Measurements from ENCODE around the gene SH3RF2. TPM values are rescaled to one million over a fixed set of nuclear protein-coding genes. Genes with fewer than 3 reads are reported as not detected.

The SH3RF2 gene
- total RNA-seq, 1 donor, result under 0.01 TPM

DNA sequence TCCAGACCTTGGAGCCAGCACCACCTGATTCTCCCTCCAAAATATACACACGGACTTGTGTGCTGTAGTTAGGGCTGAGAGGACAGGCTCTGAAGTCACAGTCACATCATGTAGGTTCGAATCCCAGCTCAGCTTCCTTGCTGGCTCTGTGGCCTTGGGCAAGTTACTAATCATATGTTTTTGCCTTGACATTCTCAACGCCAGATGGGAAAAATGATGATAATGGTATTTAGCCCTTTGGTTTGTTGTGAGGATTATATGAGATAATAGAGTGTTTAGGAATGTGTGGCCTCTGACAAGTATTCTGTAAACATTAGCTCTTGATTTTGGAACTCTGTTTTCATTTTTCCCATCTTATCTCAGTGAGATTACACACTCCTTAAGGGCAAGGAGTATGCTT, 96.5 kb downstream of the SH3RF2 start:
- DNase-seq (ENCODE audit: low read depth in 2 of 3, low spot score in 2 of 3), result no peak

DNA sequence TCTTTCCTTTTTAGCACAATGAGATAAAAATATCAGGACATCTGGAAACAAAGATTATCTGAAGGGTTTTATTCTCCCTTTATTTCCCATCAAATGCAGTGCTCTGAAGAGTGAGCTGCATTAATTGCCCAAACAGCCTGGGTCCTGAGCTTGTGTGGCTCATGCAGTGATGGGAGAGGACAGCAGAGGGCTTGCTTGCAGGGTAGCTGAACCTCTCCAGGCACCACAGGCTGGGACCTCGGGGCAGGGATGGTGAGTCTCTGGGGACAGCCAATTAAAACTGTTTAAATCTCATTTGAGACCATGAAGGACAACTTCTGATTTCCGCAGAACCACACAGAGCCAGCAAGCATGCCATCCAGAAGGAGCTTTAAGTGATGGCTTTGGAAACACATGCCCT, 97.7 kb downstream of the SH3RF2 start:
- DNase-seq (ENCODE audit: low read depth in 2 of 3, low spot score in 2 of 3), result no peak

DNA sequence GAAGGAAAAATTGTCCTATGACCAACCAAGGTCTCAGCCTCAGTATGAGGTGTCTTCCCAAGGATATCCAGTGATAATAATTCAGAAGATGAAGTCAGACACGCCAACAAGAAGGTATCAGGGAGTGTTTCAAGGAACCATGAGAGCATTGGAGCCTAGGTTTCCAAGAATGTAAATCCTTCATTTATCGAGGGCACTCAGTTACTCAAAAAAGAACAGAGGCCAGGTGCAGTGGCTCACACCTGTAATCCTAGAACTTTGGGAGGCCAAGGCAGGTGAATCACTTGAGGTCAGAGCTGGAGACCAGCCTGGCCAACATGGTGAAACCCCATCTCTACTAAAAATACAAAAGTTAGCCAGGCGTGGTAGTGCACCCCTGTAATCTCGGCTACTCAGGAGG, 98.2 kb downstream of the SH3RF2 start:
- no peak for DNase-seq (ENCODE audit: low read depth in 2 of 3, low spot score in 2 of 3)

DNA sequence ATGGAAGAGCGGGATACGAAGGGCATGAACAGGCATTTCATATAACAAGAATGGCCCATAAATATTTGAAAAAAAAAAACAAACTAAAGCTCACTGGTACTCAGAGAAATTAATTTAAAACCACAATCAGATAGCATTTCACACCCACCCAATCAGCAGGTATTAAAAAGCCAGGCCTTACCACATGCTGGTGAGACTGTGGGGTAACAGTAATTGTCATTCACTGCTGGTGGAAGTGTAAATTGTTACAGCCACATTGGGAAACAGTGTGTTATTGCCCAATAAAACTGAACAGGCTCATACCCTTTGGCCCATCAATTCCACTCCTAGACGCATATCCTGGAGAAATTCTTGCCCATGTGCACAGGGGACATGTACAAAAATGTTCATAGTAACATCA, 103.0 kb downstream of the SH3RF2 start:
- DNase-seq (ENCODE audit: low read depth in 2 of 3, low spot score in 2 of 3), result no peak

DNA sequence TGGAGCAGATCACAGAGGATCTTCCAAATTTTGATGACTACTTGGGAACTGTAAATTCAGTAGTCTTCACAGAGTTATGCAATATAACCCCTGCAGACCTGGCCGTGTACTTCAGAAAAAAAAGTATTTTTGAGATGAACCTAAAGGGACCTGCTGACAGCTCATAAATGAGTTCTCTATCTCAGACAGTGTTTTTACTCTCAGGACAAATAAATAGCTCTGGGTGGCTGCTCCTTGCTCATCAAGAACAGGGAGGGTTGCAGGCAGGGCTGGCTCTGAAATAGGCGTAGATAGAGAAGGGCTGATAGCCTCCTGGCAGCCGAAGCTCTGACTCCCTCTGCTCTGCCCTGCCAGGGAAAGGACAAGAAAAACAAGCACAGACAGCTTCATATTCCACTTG, 104.1 kb downstream of the SH3RF2 start:
- DNase-seq (ENCODE audit: low read depth in 2 of 3, low spot score in 2 of 3), result no peak

DNA sequence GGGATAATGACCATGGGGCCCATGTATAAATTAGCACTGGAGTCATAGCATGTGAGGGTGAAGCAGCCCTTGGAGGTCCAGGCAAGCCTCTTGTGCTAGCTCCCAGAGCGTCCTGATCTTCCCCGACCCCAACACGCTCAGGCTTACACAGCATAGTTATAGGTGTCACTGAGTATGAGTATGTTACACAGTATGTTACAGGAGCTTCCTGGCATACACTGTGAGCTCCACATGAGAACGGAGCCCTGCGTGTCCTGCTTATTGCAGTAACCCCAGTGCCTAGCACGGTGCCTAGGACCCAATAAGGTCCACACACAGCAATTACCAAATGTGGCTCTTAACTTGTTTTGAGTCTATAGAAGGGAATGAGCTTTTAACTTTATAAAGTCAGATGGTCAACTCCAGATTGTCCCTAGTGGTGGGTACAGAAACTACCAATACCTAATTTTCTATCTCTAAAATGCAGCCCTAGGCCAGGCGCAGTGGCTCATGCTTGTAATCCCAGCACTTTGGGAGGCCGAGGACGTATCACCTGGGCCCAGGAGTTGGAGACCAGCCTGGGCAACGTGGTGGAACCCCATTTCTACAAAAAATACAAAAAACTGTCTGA, 104.9 kb downstream of the SH3RF2 start:
- DNase-seq (ENCODE audit: low read depth in 2 of 3, low spot score in 2 of 3), result peak in 1 of 3 donors; percentile 23

DNA sequence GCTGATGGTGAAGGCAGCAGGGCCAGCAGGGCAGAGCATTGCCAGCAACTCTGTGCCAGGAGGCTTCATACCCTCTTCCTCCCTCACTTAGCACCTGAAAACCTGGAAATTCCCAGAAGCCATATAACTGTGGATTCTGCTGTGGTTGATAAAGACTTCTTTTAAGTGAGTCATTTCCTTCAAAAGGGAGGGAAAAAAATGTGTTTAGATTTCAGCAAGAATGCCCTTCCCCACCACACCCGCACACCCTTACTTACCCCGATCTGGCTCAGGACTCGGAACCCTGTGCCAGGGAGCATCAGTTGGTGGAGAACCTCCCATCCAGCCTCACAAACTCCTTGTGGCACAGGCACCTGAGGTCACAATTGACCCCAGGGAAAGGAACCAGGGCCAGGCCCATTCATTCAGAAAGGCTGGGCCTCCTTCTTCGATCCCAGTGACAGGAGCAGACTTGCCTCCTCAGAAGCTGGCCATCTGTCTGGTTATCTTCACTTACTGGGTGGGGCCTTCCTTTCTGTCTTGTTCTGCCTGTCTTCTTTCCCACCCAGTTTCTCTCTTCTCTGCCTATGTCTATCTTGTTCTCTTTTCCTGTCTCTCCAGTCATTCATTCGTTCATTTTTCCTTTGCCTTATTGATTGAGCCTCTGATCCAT, 106.4 kb downstream of the SH3RF2 start:
- DNase-seq (ENCODE audit: low read depth in 2 of 3, low spot score in 2 of 3), result peak in 2 of 3 donors; percentile 28 to 61

DNA sequence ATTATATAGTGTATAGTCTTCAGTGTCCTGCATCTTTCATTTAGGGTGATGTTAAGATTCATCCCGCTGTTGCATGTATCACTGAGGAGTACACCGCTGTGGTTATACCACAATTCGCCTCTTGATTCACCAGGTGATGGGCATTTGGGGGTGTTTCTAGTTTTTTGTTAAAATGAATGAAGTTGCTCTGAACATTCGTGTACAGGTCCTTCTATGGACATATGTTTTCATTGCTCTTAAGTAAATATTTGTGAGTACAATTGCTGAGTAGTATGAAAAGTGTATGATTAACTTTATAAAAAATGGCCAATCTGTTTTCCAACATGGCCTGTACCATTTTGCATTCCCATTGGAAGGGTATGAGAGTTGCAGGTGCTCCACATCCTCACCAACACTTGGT, 107.3 kb downstream of the SH3RF2 start:
- DNase-seq (ENCODE audit: low read depth in 2 of 3, low spot score in 2 of 3), result no peak

DNA sequence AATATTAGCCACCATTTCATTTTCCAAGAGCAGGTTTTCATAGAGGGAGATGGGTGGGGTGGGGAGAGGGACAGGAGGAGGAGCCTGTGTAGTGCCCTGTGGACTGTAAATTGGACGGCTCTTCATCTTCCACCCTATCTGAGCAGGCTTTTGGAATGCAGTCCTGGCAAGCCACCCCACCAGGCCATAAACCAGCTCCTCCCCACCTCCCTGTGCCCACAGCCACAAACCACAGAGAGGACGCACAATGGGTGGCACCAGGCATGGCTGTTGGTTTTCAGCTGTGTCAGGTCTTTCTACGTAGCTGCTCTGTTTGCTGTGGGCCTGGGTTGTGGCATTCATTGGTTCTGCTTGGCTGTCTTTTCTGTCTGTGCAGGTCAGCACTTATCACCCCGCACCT, 111.0 kb downstream of the SH3RF2 start:
- DNase-seq (ENCODE audit: low read depth in 2 of 3, low spot score in 2 of 3), result peak in 1 of 3 donors; percentile 34

DNA sequence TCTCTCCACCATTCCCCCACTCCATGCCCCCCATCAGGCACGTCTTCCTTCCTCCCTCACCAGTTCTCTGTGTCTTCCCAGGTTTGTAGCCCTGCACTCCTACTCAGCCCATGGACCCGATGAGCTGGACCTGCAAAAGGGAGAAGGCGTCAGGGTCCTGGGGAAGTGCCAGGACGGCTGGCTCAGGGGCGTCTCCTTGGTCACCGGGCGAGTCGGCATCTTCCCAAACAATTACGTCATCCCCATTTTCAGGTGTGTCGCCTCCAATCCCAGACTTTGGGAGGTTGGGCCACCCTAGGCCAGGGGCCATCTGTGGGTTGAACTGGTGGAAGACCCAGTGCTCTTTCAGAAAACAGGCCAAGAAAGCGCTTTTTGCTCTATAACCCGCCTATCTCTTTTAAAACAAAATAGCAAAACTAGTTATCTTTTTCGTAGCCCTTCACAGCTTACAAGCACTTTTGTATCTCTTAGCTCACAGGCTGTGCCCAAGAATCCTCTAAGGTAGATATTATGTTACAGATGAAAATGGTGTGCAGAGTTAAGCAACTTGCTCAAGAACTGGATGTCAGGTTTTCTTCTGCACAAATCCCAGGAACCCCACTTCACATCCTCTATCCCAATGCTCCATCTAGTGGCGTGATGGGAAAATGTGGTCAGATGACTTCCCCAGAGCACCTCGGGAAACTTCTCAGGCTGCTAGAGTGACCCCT, 112.8 kb downstream of the SH3RF2 start:
- DNase-seq (ENCODE audit: low read depth in 2 of 3, low spot score in 2 of 3), result peak in 2 of 3 donors; percentile 44 to 52

DNA sequence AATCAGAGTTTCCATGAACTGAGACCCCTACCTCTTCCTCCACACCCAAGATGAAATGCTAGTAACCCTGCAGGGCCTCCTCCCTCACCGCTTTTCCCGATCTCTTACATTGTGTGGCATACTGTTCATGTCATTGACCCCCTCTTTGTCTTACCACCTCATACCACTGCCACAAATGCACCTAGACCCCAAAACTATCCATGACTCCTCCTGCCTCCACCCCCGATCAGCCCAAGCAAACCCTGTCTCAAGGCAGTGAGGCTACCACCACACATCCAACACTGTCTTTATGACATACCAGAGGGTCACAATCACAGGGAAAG, 113.3 kb downstream of the SH3RF2 start:
- no peak for DNase-seq (ENCODE audit: low read depth in 2 of 3, low spot score in 2 of 3)

DNA sequence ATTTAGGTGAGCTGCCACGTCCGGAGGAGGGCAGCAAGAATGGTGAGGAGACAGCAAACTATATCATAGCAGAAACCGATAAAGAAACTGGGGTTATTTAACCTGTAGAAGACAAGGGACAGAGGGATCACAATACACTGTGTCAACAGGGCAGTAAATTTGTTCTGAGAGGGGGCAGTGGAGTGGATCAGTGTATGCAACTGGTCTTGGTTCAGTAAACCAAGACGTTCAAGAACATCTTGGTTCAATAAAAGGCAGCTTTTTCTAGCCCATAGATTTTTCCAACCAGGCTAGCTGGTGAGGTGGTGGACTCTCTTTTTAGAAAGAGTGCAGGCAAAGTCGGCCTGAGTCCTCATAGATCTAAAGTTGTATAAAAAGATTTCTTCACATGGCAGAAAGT, 113.7 kb downstream of the SH3RF2 start:
- DNase-seq (ENCODE audit: low read depth in 2 of 3, low spot score in 2 of 3), result no peak

DNA sequence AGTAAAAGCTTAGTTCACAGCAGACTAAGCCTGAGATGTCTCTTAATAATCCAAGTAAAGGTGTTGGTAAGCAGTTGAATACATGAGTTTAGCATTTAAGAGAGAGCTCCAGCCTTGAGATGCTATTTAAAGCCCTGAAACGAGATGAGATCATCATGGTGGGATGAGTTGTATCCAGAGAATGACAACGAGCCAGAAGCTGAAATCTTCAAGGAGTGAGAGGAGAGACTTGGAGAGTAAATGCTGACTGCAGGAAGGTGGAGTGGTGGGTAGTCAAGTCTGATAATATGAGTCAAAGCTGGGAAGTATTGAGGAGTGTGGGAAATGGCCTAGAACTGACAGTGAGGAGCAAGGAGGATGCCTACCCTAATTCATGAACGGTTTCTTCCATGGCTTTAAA, 115.3 kb downstream of the SH3RF2 start:
- DNase-seq (ENCODE audit: low read depth in 2 of 3, low spot score in 2 of 3), result no peak

DNA sequence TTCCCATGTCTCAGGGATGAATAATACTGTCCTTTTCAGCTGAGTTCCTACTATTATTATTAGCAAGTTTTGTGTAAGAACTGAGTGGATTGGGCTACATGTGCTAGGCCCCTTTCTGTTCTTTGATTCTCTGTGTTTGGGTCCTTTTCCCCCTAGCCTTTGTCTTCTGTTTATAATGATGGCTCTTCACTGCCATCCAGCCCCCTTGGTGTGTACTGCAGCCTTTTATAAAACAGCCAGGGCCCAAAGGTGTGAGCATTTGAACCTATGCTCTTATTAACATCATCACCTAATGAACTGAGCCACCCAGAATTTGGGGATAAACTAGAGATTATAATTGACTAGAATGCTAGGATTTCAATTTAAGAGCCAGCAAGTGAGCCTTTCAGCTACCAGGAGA, 116.4 kb downstream of the SH3RF2 start:
- peak in 1 of 3 donors; percentile 60 for DNase-seq (ENCODE audit: low read depth in 2 of 3, low spot score in 2 of 3)

DNA sequence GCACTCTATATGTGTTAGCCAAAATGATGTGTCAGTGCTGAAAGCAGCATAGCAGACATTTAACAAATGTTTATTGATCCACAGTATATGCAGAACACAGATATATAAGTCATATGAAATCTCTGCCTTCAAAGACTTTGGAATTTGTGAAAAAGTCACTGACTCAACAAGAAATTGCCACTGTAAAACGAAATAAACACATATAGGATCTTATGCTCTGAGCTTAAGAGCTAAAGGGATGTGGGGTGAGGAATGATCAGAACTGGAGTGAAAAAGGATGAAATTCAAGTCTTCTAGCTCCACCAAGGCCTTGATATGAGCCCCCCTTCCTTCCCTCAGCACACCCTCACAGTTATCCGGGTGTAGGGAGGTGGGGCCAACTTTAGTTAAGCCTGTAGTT, 119.1 kb downstream of the SH3RF2 start:
- no peak for DNase-seq (ENCODE audit: low read depth in 2 of 3, low spot score in 2 of 3)

DNA sequence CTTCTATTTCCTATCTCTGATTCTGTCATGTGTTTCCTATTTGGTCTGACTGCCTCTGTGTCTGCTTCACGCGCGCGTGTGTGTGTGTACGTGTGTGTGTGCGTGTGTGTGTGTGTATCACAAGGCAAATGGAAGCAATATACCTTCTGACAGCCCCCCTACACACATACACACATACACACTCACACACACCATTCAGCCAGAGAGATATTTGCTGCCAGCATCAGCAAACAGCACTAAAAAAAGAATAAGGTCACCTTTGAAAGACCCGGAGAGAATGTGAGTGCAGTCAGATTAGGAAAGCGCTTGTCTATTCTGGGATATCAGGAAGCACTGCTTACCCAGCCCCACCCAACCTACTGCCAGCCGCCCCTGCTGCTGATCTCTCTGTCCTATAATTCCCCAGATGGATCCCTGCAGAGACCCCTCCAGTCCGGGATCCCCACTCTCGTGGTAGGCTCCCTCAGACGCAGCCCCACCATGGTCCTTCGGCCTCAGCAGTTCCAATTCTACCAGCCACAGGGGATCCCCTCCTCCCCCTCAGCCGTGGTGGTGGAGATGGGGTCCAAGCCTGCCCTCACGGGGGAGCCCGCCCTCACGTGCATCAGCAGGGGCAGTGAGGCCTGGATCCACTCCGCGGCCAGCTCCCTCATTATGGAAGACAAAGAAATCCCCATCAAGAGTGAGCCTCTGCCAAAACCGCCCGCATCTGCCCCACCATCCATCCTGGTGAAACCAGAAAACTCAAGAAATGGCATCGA, 123.3 kb downstream of the SH3RF2 start:
- DNase-seq (ENCODE audit: low read depth in 2 of 3, low spot score in 2 of 3), result peak in 1 of 3 donors; percentile 39

DNA sequence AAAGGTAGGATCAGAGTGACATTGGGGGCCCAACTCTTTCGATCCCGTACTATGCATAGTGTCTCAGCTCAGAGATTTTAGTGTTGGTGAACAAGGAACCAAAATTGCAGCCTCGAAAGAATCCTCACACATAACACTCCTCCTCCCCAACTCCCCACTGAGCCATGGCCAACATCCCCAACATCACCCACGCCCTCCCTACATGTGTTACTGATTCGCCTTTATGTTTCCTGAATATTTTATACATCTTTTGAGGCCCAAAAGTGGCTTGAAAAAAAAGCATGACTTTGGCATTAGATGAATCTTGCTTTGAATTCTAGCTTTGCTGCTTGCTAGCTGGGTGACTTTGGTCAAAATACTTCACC, 123.8 kb downstream of the SH3RF2 start:
- no peak for DNase-seq (ENCODE audit: low read depth in 2 of 3, low spot score in 2 of 3)

DNA sequence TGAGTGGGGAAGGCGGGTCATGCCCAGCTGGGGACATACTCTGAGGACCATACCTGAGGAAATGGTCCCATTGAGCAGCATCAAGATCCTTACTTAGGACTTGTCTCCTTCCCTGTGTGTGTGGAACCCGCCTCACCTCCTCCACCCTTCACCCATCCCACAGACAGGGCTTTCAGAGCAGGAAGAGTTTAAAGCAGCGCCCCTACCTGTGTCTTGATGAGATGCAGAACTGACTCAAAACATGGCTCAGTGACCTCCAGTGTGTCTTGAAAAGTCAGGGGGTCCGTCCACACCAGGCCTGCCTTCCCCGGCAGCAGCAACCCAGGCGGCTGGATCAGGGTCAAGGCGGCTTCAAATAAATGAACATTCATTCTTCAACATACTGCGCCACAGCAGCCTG, 130.6 kb downstream of the SH3RF2 start:
- no peak for DNase-seq (ENCODE audit: low read depth in 2 of 3, low spot score in 2 of 3)

DNA sequence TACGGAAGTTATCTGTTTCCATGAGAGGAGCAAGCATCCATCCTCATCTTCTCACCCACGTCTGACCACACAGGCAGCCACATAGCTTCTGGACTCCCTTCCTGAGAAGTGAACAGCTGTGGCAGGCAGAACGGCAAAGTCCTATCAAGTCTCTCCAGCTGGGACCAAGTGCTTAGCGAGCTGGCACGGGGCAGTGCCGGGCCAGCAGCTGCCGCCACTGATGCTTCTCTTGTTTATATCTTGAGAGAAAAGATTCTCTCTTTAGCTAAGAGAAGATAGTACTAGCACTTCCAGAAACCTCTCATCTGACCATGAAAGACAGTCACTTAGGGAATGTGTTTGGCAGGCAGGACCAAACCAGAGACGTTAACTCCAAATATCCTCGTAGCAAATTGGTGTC, 131.8 kb downstream of the SH3RF2 start:
- DNase-seq (ENCODE audit: low read depth in 2 of 3, low spot score in 2 of 3), result no peak

DNA sequence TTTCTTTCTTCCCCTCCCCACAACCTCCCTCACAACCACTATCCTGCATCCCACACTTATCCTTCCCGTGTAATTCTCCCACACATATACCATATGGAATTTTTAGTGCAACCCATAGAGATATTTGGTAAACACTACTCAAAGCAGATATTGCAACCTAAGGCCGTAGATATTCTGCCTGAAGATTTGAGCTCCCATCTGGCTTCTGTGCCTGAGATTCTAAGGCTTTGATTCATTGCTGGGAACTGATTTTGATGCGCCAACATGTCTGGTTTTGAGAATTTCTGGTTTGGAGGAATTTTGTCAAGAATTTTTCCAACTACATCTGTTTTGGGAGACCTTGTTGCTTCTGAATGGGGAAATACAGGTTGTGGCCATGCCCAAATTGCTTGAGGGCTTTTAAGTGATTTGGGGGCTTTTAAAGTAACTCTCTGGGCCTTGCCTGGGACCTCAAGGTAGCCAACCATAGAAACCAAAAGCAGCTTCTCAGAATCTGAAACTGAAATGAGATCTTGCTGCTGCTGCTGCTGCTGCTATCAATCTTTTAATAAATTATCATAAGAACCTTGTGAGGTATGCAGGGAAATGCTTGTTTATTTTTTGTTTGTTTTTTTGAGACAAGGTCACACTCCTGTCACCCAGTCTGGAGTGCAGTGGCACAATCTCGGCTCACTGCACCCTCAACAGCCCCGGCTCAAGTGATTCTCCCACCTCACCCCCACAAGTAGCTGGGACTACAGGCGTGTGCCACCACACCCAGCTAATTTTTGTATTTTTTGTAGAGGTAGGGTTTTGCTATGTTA, 132.8 kb downstream of the SH3RF2 start:
- DNase-seq (ENCODE audit: low read depth in 2 of 3, low spot score in 2 of 3), result no peak

DNA sequence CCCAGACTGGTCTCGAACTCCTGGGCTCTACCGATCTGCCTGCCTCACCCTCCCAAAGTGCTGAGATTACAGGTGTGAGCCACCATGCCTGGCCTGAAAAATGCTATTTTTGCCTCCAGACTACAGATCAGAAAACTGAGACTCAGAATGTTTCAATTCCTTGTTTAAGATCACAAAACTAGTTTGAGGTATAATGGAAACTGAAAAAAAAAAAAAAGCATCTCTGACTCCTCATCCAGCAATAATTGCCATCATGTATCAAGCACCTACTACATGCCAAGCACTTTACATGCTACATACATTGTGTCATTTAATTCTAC, 133.4 kb downstream of the SH3RF2 start:
- DNase-seq (ENCODE audit: low read depth in 2 of 3, low spot score in 2 of 3), result no peak
